Measurements from ENCODE around the gene TLE3. TPM values are rescaled to one million over a fixed set of nuclear protein-coding genes. Genes with fewer than 3 reads are reported as not detected.

Gene TLE3
- total and polyA plus RNA-seq, 2 of the 4 experiments (the other 2 are of a cell fraction), result 6.5 to 16.3 TPM

DNA sequence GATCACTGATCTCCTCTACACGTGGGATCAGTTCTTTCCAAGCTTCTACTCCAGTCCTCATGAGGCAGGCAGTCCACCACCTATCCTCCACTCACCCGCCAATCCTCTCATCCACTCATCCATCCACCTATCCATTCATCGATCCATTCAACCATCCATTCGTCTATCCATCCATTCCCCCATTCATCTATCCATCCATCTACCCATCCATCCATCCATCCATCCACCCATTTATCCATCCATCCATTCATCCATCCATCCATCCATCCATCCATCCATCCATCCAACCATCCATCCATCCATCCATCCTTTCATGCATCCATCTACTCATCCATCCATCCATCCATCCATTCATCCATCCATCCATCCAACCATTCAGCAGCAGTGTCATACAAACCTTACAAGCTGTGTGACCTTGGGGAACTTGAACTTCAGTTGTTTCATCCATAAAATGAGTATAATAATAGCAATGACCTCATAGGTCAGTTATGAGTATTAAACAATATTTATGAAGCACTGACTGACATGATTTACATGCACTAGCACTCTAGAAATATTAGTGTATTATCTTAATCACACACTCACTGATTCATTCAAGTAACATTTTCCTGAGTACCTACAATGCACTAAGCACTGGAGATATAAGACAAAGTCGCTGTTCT is 55.0 kb downstream of the TLE3 start:
- no TSS peak for BruUV-seq (replicated peaks)
- Histone ChIP-seq H4K8ac (ENCODE audit: low read depth in 2 of 2, low read length in 2 of 2) (no peak overlapping the region), H2AFZ (replicated peaks; ENCODE audit: low read length, poor library complexity) (no peak overlapping the region), H3K4me3 (ENCODE audit: insufficient read depth, low read depth, low read length) (no peak overlapping the region), H3K23ac (ENCODE audit: low read depth, low read length) (no peak overlapping the region), H2BK15ac (ENCODE audit: low read depth, low read length) (no peak overlapping the region), H2BK120ac (ENCODE audit: low read depth, low read length) (no peak overlapping the region), H4K20me1 (ENCODE audit: insufficient read depth, low read length) (0 out of 2 replicates have a peak, but pooled peaks cover 5% of the 10 kb centered on the region), H3K4me2 (ENCODE audit: low read depth, low read length) (no peak overlapping the region), H3K18ac (ENCODE audit: low read depth, low read length) (no peak overlapping the region), H3K4me1 (ENCODE audit: control insufficient read depth, insufficient read depth, low read length) (no peaks in the 10 kb centered on the region), H2BK20ac (ENCODE audit: low read depth, low read length) (no peak overlapping the region), H3K56ac (ENCODE audit: extremely low read depth, insufficient read depth, low read length) (no peak overlapping the region), H3K79me1 (ENCODE audit: low read depth in 1 of 2, low read length in 2 of 2) (no peaks in the 10 kb centered on the region), H2AK9ac (replicated peaks; ENCODE audit: low read depth, low read length, poor library complexity) (no peak overlapping the region), H4K5ac (ENCODE audit: low read depth, low read length) (no peak overlapping the region), H3K9me1 (ENCODE audit: insufficient read depth, low read length) (peaks cover 3% of the 10 kb centered on the region; the same call in 1 of the 2 replicates), H3K27me3 (ENCODE audit: control insufficient read depth, insufficient read depth, low read length) (peaks cover 5% of the 10 kb centered on the region), H2AK5ac (ENCODE audit: low read depth, low read length) (no peak overlapping the region), H3K9me3 (ENCODE audit: control insufficient read depth, insufficient read depth, low read length) (no peaks in the 10 kb centered on the region), H2BK5ac (ENCODE audit: low read depth, low read length, poor library complexity, severe bottlenecking) (peak overlapping the region; percentile 23), H3K4ac (ENCODE audit: low read depth, low read length) (no peak overlapping the region), H3K36me3 (ENCODE audit: control insufficient read depth, insufficient read depth, low read length) (no peaks in the 10 kb centered on the region), H3K27ac (ENCODE audit: insufficient read depth, low read length) (no peak overlapping the region), H4K91ac (ENCODE audit: insufficient read depth, low read depth, low read length) (no peak overlapping the region), H3K9ac (ENCODE audit: low read depth, low read length) (no peak overlapping the region), H3K14ac (replicated peaks; ENCODE audit: low read depth, low read length) (no peak overlapping the region)
- ATAC-seq (ENCODE audit: low read depth) (no peak), DNase-seq (no peak)
- ChIA-PET CTCF (interaction anchor here (1.1 kb wide), 1 partner anchor 21 kb away, joined by 3 read pairs; no protein-coding TSS in a partner anchor), POLR2A (ENCODE audit: unreplicated experiment) (no interaction called here)
- whole genome bisulfite sequencing, 2 experiments (ENCODE audit: extremely low coverage in 2 of 2, insufficient read length in 1 of 2), result 88 to 100% methylated on average over 3 to 4 of the region's 5 CpGs
- TF ChIP-seq CTCF (conservative IDR thresholded peaks at IDR 0.05; ENCODE audit: low read depth, low read length) (no peak), SMC3 (IDR thresholded peaks at IDR 0.05; ENCODE audit: low read depth, low read length) (no peak), POLR2A (IDR thresholded peaks at IDR 0.05; ENCODE audit: low read depth, low read length) (no peak), RFX5 (IDR thresholded peaks at IDR 0.05; ENCODE audit: low read depth, low read length) (no peak), NFE2L2 (IDR thresholded peaks at IDR 0.05; ENCODE audit: low read depth, low read length) (no peak), CEBPB (IDR thresholded peaks at IDR 0.05; ENCODE audit: low read depth, low read length) (no peak), MAFK (IDR thresholded peaks at IDR 0.05; ENCODE audit: low read depth, low read length) (no peak), FOS (IDR thresholded peaks at IDR 0.05; ENCODE audit: low read depth, low read length) (no peak)
- TF ChIP-seq, protein P1, sequence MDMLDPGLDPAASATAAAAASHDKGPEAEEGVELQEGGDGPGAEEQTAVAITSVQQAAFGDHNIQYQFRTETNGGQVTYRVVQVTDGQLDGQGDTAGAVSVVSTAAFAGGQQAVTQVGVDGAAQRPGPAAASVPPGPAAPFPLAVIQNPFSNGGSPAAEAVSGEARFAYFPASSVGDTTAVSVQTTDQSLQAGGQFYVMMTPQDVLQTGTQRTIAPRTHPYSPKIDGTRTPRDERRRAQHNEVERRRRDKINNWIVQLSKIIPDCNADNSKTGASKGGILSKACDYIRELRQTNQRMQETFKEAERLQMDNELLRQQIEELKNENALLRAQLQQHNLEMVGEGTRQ (IDR thresholded peaks at IDR 0.05; ENCODE audit: low read depth, low read length), result no peak
- dilution Hi-C loops (cut with HindIII; ENCODE audit: low sequenced_read_pairs, unreplicated experiment), result no loop called here
- intact Hi-C loops (cut with micrococcal nuclease), result no loop called here
- in situ Hi-C loops (cut with MboI; ENCODE audit: low sequenced_read_pairs), result no loop called here
